CD4-positive, alpha-beta T cell (primary cell): ENCODE results near the gene EARS2. TPM values are rescaled to one million over a fixed set of nuclear protein-coding genes. Genes with fewer than 3 reads are reported as not detected.

Experiments
- ATAC-seq: fragments of 200-7000 bp; cut with Tn5 transposase; one replicate; pipeline ENCODE4 v1.10.0; 2022; ENCODE audit warnings: mild to moderate bottlenecking; ENCODE audit not compliant: poor library complexity
- CTCF ChIA-PET: fragments of 350-600 bp; sonication (Branson Sonifier 250); formaldehyde crosslinking; loops from one replicate; lab custom pipeline; 2021; ENCODE audit warnings: antibody characterized with exemption, inconsistent platforms; lab: Charles Lee
- POLR2A ChIA-PET: fragments of 350-600 bp; sonication (Branson Sonifier 250); formaldehyde crosslinking; loops from one replicate; lab custom pipeline; 2021; ENCODE audit warnings: antibody characterized with exemption, inconsistent platforms; lab: Charles Lee
- DNase-seq, 14 experiments: peaks; one replicate each; pipeline ENCODE4 v3.0.0-alpha.2; 2013 to 2020; ENCODE audit warnings: mixed read lengths in 2 of 14
- H3K27ac ChIP-seq, 2 donors: one replicate each; pipeline versions ENCODE4 v1.5.1 to v1.7.0; 2013; ENCODE audit warnings: low read length in 2 of 2, low read depth in 1 of 2, mild to moderate bottlenecking in 1 of 2
- H3K27me3 ChIP-seq, 2 experiments: 1 replicate in 1 of 2; 2 replicates in 1 of 2; pipeline versions ENCODE4 v1.6.1 to v1.7.0; 2013; ENCODE audit warnings: low read length in 2 of 2, control low read depth in 1 of 2, mild to moderate bottlenecking in 1 of 2, moderate library complexity in 1 of 2; ENCODE audit not compliant: insufficient read depth in 2 of 2, control insufficient read depth in 1 of 2
- H3K36me3 ChIP-seq: one replicate; pipeline ENCODE4 v1.6.1; 2013; ENCODE audit warnings: low read length, control low read depth; ENCODE audit not compliant: insufficient read depth
- H3K4me1 ChIP-seq: one replicate; pipeline ENCODE4 v1.6.1; 2013; ENCODE audit warnings: low read length, control low read depth; ENCODE audit not compliant: insufficient read depth
- H3K4me3 ChIP-seq: one replicate; pipeline ENCODE4 v1.5.1; 2013; ENCODE audit warnings: mild to moderate bottlenecking, low read length, moderate library complexity
- H3K9me3 ChIP-seq, 2 experiments: 1 replicate in 1 of 2; 2 replicates in 1 of 2; pipeline versions ENCODE4 v1.6.1 to v1.7.0; 2013; ENCODE audit warnings: low read length in 2 of 2, mild to moderate bottlenecking in 2 of 2, control low read depth in 1 of 2, moderate library complexity in 1 of 2; ENCODE audit not compliant: control insufficient read depth in 1 of 2, insufficient read depth in 1 of 2
- H3K27ac Mint-ChIP-seq: one replicate; pipeline ENCODE4 v1.8.0; 2020; ENCODE audit warnings: mixed read lengths
- H3K27me3 Mint-ChIP-seq: one replicate; pipeline ENCODE4 v1.8.0; 2021; ENCODE audit warnings: mixed read lengths
- H3K36me3 Mint-ChIP-seq: one replicate; pipeline ENCODE4 v1.8.0; 2021; ENCODE audit warnings: low read depth, mixed read lengths
- H3K4me1 Mint-ChIP-seq: one replicate; pipeline ENCODE4 v1.8.0; 2021; ENCODE audit warnings: low read depth, mixed read lengths
- H3K4me3 Mint-ChIP-seq: one replicate; pipeline ENCODE4 v1.8.0; 2020; ENCODE audit warnings: mild to moderate bottlenecking, mixed read lengths
- H3K9me3 Mint-ChIP-seq: one replicate; pipeline ENCODE4 v1.8.0; 2020; ENCODE audit warnings: mixed read lengths
- intact Hi-C, 2 experiments: fragments of 100-400 bp; cut with DNase I in 1 of 2; cut with micrococcal nuclease in 1 of 2; formaldehyde crosslinking; loops; one replicate each; pipeline versions ENCODE4 v1.15.1 to v1.9.0; 2023 to 2025; cut with DNase I, micrococcal nuclease
- total RNA-seq, 174 experiments: library from RNA in 2 of 174; stranded (reverse) in 2 of 174; gene quantifications; one replicate each; pipeline ENCODE4 v1.2.3 and lab custom pipeline; 2021 to 2026
- TF ChIP-seq, protein P1 (sequence below): fragments of 200-600 bp; IDR thresholded peaks from one replicate; pipeline ENCODE4 v1.8.0; 2022; ENCODE audit warnings: antibody characterized with exemption, mild to moderate bottlenecking

Gene EARS2
- total RNA-seq, 2 experiments from 2014 or later = 7.9 to 8.0 TPM

DNA sequence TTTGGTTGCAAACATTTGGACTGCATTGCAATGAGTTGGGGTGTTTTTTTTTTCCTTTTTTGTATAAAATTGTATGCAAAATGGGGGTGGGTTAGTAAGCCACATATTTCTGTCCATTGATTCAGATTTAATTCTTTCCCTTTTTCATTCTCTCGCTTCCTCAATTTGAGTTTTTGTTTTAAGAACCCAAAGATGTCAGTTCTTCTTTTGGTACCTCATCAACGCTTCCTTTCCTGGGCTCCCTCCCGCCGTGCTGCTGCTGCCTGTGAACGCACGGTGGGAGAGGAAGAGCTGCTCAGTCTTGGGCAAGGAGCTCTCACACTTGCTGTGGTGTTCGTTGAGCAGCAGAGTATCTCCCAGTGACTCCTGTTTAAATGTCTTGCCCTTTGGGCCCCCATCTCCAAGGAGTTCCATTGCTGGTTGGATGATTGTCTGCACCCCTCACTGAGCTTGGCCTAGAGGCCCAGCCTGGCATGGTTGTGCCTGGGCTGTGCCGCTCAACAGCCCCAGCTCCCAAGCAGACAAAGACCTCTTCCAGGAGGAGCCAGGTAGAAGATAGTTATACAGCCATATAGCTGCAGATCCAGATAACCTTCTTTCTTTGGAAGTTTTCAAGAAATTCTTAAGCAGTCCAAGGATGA lies 14.0 kb upstream of the EARS2 start:
- Histone ChIP-seq H3K9me3 (no peaks in the 10 kb centered on the region), H3K4me3 (no peak overlapping the region), H3K36me3 (peaks cover 60% of the 10 kb centered on the region), H3K4me1 (no peaks in the 10 kb centered on the region), H3K27me3 (no peaks in the 10 kb centered on the region), H3K27ac (no peak overlapping the region)
- Mint-ChIP-seq H3K4me3 (no peak overlapping the region), H3K27me3 (no peaks in the 10 kb centered on the region), H3K9me3 (no peaks in the 10 kb centered on the region), H3K27ac (no peak overlapping the region), H3K36me3 (peaks cover 86% of the 10 kb centered on the region), H3K4me1 (no peaks in the 10 kb centered on the region)
- ChIA-PET POLR2A (no interaction called here), CTCF (no interaction called here)
- DNase-seq (peak in 2 of 14 experiments; percentile 11 to 21), ATAC-seq (no peak)
- intact Hi-C loops = no loop called here
- TF ChIP-seq, protein P1, sequence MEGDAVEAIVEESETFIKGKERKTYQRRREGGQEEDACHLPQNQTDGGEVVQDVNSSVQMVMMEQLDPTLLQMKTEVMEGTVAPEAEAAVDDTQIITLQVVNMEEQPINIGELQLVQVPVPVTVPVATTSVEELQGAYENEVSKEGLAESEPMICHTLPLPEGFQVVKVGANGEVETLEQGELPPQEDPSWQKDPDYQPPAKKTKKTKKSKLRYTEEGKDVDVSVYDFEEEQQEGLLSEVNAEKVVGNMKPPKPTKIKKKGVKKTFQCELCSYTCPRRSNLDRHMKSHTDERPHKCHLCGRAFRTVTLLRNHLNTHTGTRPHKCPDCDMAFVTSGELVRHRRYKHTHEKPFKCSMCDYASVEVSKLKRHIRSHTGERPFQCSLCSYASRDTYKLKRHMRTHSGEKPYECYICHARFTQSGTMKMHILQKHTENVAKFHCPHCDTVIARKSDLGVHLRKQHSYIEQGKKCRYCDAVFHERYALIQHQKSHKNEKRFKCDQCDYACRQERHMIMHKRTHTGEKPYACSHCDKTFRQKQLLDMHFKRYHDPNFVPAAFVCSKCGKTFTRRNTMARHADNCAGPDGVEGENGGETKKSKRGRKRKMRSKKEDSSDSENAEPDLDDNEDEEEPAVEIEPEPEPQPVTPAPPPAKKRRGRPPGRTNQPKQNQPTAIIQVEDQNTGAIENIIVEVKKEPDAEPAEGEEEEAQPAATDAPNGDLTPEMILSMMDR = no peak

DNA sequence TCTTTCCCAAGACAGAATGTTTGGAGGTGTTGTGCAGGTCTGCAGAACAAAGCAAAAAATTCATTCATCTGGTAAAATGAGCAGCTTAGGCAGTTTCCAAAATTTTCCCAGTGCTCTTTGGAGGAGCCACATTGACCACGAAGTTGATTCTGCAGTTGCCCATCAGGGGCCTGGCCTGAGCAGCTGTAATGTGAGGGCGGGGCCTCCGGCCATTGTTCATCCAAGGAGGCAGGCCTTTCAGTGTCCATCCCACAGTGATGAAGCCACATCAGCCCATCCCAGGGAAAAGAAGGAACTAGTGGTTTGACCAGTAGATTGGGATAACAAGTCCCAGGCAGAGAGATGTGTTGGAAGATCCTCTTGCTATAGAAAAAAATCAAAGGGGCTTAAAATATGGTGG lies 10.5 kb upstream of the EARS2 start:
- Histone ChIP-seq H3K27ac (no peak overlapping the region), H3K36me3 (peaks cover 88% of the 10 kb centered on the region), H3K9me3 (no peaks in the 10 kb centered on the region), H3K27me3 (no peaks in the 10 kb centered on the region), H3K4me1 (no peaks in the 10 kb centered on the region), H3K4me3 (no peak overlapping the region)
- no peaks in the 10 kb centered on the region for H3K9me3 Mint-ChIP-seq
- DNase-seq = no peak
- POLR2A ChIA-PET = no interaction called here
- peaks cover 91% of the 10 kb centered on the region for H3K36me3 Mint-ChIP-seq
- H3K27ac Mint-ChIP-seq = no peak overlapping the region
- TF ChIP-seq, protein P1 = no peak
- CTCF ChIA-PET = no interaction called here
- no peaks in the 10 kb centered on the region for H3K4me1 Mint-ChIP-seq
- H3K4me3 Mint-ChIP-seq = no peak overlapping the region
- intact Hi-C loops = no loop called here
- no peaks in the 10 kb centered on the region for H3K27me3 Mint-ChIP-seq
- ATAC-seq = no peak

DNA sequence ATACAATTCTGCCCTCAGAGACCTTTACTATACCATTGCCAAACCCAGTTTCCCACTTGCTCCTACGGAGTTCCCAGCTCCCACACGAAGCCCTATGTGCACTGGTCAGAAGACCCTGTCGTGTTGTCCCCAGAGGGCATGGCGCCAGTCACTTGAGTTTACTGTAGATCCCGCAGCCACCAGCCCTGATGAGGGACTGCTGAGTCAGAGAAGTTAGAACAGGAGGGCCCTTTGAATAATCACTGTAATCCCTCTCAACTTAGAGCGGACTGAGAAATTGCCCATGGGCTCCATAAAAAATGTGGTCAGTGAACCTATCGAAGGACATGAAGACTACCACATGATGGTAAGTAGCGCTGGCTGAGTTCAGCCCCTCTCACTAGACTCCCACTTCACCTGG lies 9.6 kb upstream of the EARS2 start:
- no peaks in the 10 kb centered on the region for H3K9me3 Mint-ChIP-seq
- DNase-seq (no peak), ATAC-seq (no peak)
- no peak overlapping the region for H3K4me3 ChIP-seq
- H3K9me3 ChIP-seq = no peaks in the 10 kb centered on the region
- no peaks in the 10 kb centered on the region for H3K4me1 Mint-ChIP-seq
- no peak overlapping the region for H3K27ac ChIP-seq
- ChIA-PET POLR2A (no interaction called here), CTCF (no interaction called here)
- no peak overlapping the region for H3K4me3 Mint-ChIP-seq
- no peak overlapping the region for H3K27ac Mint-ChIP-seq
- H3K4me1 ChIP-seq = no peaks in the 10 kb centered on the region
- H3K27me3 ChIP-seq = no peaks in the 10 kb centered on the region
- H3K36me3 ChIP-seq = peaks cover 88% of the 10 kb centered on the region
- intact Hi-C loops = no loop called here
- H3K27me3 Mint-ChIP-seq = no peaks in the 10 kb centered on the region
- H3K36me3 Mint-ChIP-seq = peaks cover 91% of the 10 kb centered on the region
- TF ChIP-seq, protein P1 = no peak
